Endodermal cell (in vitro differentiated cells): ENCODE results near the gene LSM4. TPM values are rescaled to one million over a fixed set of nuclear protein-coding genes. Genes with fewer than 3 reads are reported as not detected.
"Not testable (repeated sequence)": the region's sequence is repeated elsewhere in the genome, so short reads cannot be mapped to it uniquely, and the experiment has no call there.

Source experiments
- DNase-seq: peaks from one replicate; pipeline ENCODE4 v3.0.0-alpha.2; 2017
- H3K27ac ChIP-seq: 2 replicates; pipeline ENCODE4 v1.5.1; 2013; ENCODE audit warnings: mild to moderate bottlenecking, low read depth, low read length, moderate library complexity
- H3K27me3 ChIP-seq: 2 replicates; pipeline ENCODE4 v1.6.1; 2013; ENCODE audit warnings: mild to moderate bottlenecking, low read length, moderate library complexity; ENCODE audit not compliant: insufficient read depth, control insufficient read depth, poor library complexity, severe bottlenecking
- H3K36me3 ChIP-seq: 2 replicates; pipeline ENCODE4 v1.7.0; 2013; ENCODE audit warnings: mild to moderate bottlenecking, low read length, moderate library complexity; ENCODE audit not compliant: control insufficient read depth, insufficient read depth
- H3K4me1 ChIP-seq: one replicate; pipeline ENCODE4 v1.7.0; 2013; ENCODE audit warnings: low read length; ENCODE audit not compliant: control insufficient read depth, insufficient read depth
- H3K4me3 ChIP-seq: 2 replicates; pipeline ENCODE4 v1.5.1; 2013; ENCODE audit warnings: mild to moderate bottlenecking, low read length, moderate library complexity
- H3K9ac ChIP-seq: 2 replicates; pipeline ENCODE4 v1.6.1; 2013; ENCODE audit warnings: mild to moderate bottlenecking, low read length, moderate library complexity; ENCODE audit not compliant: poor library complexity, severe bottlenecking; ENCODE audit errors: extremely low read depth
- H3K9me3 ChIP-seq: 2 replicates; pipeline ENCODE4 v1.6.1; 2013; ENCODE audit warnings: mild to moderate bottlenecking, low read length, moderate library complexity; ENCODE audit not compliant: control insufficient read depth
- H3K27ac Mint-ChIP-seq: 2 replicates; pipeline ENCODE4 v1.8.0; 2020; ENCODE audit warnings: mixed read lengths
- H3K27me3 Mint-ChIP-seq: 2 replicates; pipeline ENCODE4 v1.8.0; 2021; ENCODE audit warnings: mild to moderate bottlenecking, mixed read lengths; ENCODE audit not compliant: insufficient read depth
- H3K36me3 Mint-ChIP-seq: 2 replicates; pipeline ENCODE4 v1.8.0; 2020; ENCODE audit warnings: low read depth, mixed read lengths
- H3K4me1 Mint-ChIP-seq: 2 replicates; pipeline ENCODE4 v1.8.0; 2020; ENCODE audit warnings: mixed read lengths
- H3K4me3 Mint-ChIP-seq: 2 replicates; pipeline ENCODE4 v1.8.0; 2020; ENCODE audit warnings: mild to moderate bottlenecking, moderate library complexity, mixed read lengths
- H3K9me3 Mint-ChIP-seq: 2 replicates; pipeline ENCODE4 v1.8.0; 2020; ENCODE audit warnings: mild to moderate bottlenecking, mixed read lengths
- CTCF ChIP-seq: fragments of 200-600 bp; sonication (generic); conservative IDR thresholded peaks from 2 replicates; pipeline ENCODE4 v1.5.0; 2021; ENCODE audit warnings: antibody characterized with exemption, mild to moderate bottlenecking
- WGBS, 2 experiments: methylation state at CpG; one replicate each; pipeline versions ENCODE4 v1.1.5 to v1.1.7; 2013; ENCODE audit warnings: missing lambda C conversion rate in 2 of 2, mixed read lengths in 1 of 2; ENCODE audit not compliant: insufficient coverage in 1 of 2, insufficient read length in 1 of 2; 5-methylcytosine and 5-hydroxymethylcytosine counted together
- total RNA-seq, 2 donors: library from RNA; stranded (reverse); fragmentation: NEBNext Ultra II Directional in 1 of 2; extraction: Animal tissue kit (Norgen Biotek cat#: 25700) in 1 of 2; gene quantifications; 2 replicates in 1 of 2; 3 replicates in 1 of 2; pipeline ENCODE4 v1.2.1, GENCODE V29; 2021

The LSM4 gene
- total RNA-seq, 2 donors from 2014 or later, result 252 to 276 TPM

- H3K9me3 Mint-ChIP-seq, result no peaks in the 10 kb centered on the region
- Histone ChIP-seq H3K4me1 (no peaks in the 10 kb centered on the region), H3K9me3 (no peaks in the 10 kb centered on the region), H3K27me3 (no peaks in the 10 kb centered on the region), H3K36me3 (no peaks in the 10 kb centered on the region), H3K27ac (no peak overlapping the region), H3K9ac (no peak overlapping the region), H3K4me3 (no peak overlapping the region)
- H3K4me1 Mint-ChIP-seq, result peaks cover 6% of the 10 kb centered on the region
- no peak overlapping the region for H3K4me3 Mint-ChIP-seq
- H3K27me3 Mint-ChIP-seq, result no peaks in the 10 kb centered on the region
- DNase-seq, result peak; percentile 86
- 67 to 79% methylated on average over 5 to 11 of the region's 12 CpGs for WGBS, 2 experiments
- TF ChIP-seq CTCF, result peak; percentile 90
- H3K27ac Mint-ChIP-seq, result no peak overlapping the region
- H3K36me3 Mint-ChIP-seq, result no peaks in the 10 kb centered on the region
Observed at GRCh38 chr19:18349524-18350128, 26.8 kb upstream of the LSM4 start.

- H3K9me3 Mint-ChIP-seq, H3K27me3 ChIP-seq, H3K4me1 ChIP-seq, H3K4me3 ChIP-seq, H3K36me3 Mint-ChIP-seq, H3K27me3 Mint-ChIP-seq, H3K4me3 Mint-ChIP-seq, H3K36me3 ChIP-seq, H3K27ac Mint-ChIP-seq, DNase-seq, H3K9me3 ChIP-seq, H3K9ac ChIP-seq, H3K4me1 Mint-ChIP-seq: not testable (repeated sequence)
- WGBS, 2 experiments, result 91 to 93% methylated on average over 3 to 6 of the region's 6 CpGs
- peak overlapping the region; percentile 96 for H3K27ac ChIP-seq
Observed at GRCh38 chr19:18348818-18349339, 26.0 kb upstream of the LSM4 start.

GRCh38 chr19:18348171-18348570 is 25.3 kb upstream of the LSM4 start:
- Mint-ChIP-seq H3K36me3 (no peaks in the 10 kb centered on the region), H3K27ac (no peak overlapping the region), H3K4me3 (no peak overlapping the region), H3K27me3 (no peaks in the 10 kb centered on the region), H3K9me3 (no peaks in the 10 kb centered on the region), H3K4me1 (peaks cover 6% of the 10 kb centered on the region)
- DNase-seq, result no peak
- H3K4me1 ChIP-seq, result no peaks in the 10 kb centered on the region
- no peaks in the 10 kb centered on the region for H3K9me3 ChIP-seq
- H3K27ac ChIP-seq, result peak overlapping the region; percentile 96
- H3K4me3 ChIP-seq, result no peak overlapping the region
- WGBS, 2 experiments, result 90 to 95% methylated on average over 10 to 17 of the region's 17 CpGs
- H3K36me3 ChIP-seq, result no peaks in the 10 kb centered on the region
- no peak overlapping the region for H3K9ac ChIP-seq
- H3K27me3 ChIP-seq, result no peaks in the 10 kb centered on the region
- no peak for TF ChIP-seq CTCF
